ENCODE measurements around the gene CD300A. TPM values are rescaled to one million over a fixed set of nuclear protein-coding genes. Genes with fewer than 3 reads are reported as not detected.

CD300A gene
- total RNA-seq, 2 donors from 2014 or later: not detected

DNA sequence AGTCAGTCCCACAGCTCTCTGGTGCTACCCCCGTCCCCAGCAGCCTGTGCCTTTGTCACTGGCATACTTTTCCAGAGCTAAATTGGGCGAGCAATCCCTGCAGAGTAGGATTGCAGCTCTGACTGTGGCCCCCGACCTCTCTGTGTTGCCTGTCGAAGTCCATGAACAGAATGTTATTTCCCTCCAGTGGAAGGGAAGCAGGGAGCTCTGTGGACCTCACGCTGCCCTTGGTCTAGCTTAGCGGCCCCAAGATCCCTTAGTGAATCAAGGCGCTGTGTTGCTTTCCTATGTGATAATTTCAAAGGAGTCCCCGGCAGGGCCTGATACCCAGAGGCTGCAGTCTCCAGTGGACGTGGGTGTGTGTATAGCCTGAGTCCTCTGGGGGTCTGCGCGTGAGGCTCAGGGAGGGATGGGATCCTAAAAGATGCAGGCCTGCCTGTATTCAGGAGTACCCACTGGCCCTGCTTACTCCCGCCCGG is 15.5 kb upstream of the CD300A start:
- WGBS, 2 experiments (ENCODE audit: insufficient coverage in 1 of 2, insufficient read length in 1 of 2): 93 to 96% methylated on average over 8 to 13 of the region's 13 CpGs
- Mint-ChIP-seq H3K4me1 (peaks cover 13% of the 10 kb centered on the region), H3K4me3 (no peak overlapping the region), H3K9me3 (no peaks in the 10 kb centered on the region), H3K27ac (no peak overlapping the region), H3K36me3 (ENCODE audit: low read depth) (peaks cover 7% of the 10 kb centered on the region), H3K27me3 (ENCODE audit: insufficient read depth) (peaks cover 28% of the 10 kb centered on the region)
- no peak for DNase-seq
- Histone ChIP-seq H3K4me3 (ENCODE audit: low read length) (no peak overlapping the region), H3K4me1 (ENCODE audit: control insufficient read depth, insufficient read depth, low read length) (peaks cover 8% of the 10 kb centered on the region), H3K27ac (ENCODE audit: low read depth, low read length) (no peak overlapping the region), H3K9ac (ENCODE audit: extremely low read depth, low read length, poor library complexity, severe bottlenecking) (no peak overlapping the region), H3K36me3 (ENCODE audit: control insufficient read depth, insufficient read depth, low read length) (peaks cover 6% of the 10 kb centered on the region), H3K27me3 (ENCODE audit: control insufficient read depth, insufficient read depth, low read length, poor library complexity, severe bottlenecking) (peaks cover 23% of the 10 kb centered on the region), H3K9me3 (ENCODE audit: control insufficient read depth, low read length) (no peaks in the 10 kb centered on the region)
- TF ChIP-seq, protein P1, sequence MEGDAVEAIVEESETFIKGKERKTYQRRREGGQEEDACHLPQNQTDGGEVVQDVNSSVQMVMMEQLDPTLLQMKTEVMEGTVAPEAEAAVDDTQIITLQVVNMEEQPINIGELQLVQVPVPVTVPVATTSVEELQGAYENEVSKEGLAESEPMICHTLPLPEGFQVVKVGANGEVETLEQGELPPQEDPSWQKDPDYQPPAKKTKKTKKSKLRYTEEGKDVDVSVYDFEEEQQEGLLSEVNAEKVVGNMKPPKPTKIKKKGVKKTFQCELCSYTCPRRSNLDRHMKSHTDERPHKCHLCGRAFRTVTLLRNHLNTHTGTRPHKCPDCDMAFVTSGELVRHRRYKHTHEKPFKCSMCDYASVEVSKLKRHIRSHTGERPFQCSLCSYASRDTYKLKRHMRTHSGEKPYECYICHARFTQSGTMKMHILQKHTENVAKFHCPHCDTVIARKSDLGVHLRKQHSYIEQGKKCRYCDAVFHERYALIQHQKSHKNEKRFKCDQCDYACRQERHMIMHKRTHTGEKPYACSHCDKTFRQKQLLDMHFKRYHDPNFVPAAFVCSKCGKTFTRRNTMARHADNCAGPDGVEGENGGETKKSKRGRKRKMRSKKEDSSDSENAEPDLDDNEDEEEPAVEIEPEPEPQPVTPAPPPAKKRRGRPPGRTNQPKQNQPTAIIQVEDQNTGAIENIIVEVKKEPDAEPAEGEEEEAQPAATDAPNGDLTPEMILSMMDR (conservative IDR thresholded peaks at IDR 0.05): no peak

GRCh38 chr17:74451557-74451956 is 14.9 kb upstream of the CD300A start:
- peaks cover 23% of the 10 kb centered on the region for H3K27me3 ChIP-seq (ENCODE audit: control insufficient read depth, insufficient read depth, low read length, poor library complexity, severe bottlenecking)
- H3K4me1 ChIP-seq (ENCODE audit: control insufficient read depth, insufficient read depth, low read length): peaks cover 8% of the 10 kb centered on the region
- WGBS, 2 experiments (ENCODE audit: insufficient coverage in 1 of 2, insufficient read length in 1 of 2): 91 to 100% methylated on average over 3 to 5 of the region's 6 CpGs
- TF ChIP-seq, protein P1 (conservative IDR thresholded peaks at IDR 0.05): no peak
- Mint-ChIP-seq H3K36me3 (ENCODE audit: low read depth) (peaks cover 7% of the 10 kb centered on the region), H3K9me3 (no peaks in the 10 kb centered on the region), H3K4me1 (peaks cover 13% of the 10 kb centered on the region), H3K27me3 (ENCODE audit: insufficient read depth) (peaks cover 28% of the 10 kb centered on the region), H3K4me3 (no peak overlapping the region), H3K27ac (no peak overlapping the region)
- H3K9ac ChIP-seq (ENCODE audit: extremely low read depth, low read length, poor library complexity, severe bottlenecking): no peak overlapping the region
- H3K4me3 ChIP-seq (ENCODE audit: low read length): no peak overlapping the region
- peaks cover 6% of the 10 kb centered on the region for H3K36me3 ChIP-seq (ENCODE audit: control insufficient read depth, insufficient read depth, low read length)
- no peak overlapping the region for H3K27ac ChIP-seq (ENCODE audit: low read depth, low read length)
- DNase-seq: no peak
- no peaks in the 10 kb centered on the region for H3K9me3 ChIP-seq (ENCODE audit: control insufficient read depth, low read length)

- DNase-seq: peak; percentile 75
- Histone ChIP-seq H3K27ac (ENCODE audit: low read depth, low read length) (peak overlapping the region; percentile 48), H3K4me3 (ENCODE audit: low read length) (no peak overlapping the region), H3K36me3 (ENCODE audit: control insufficient read depth, insufficient read depth, low read length) (peaks cover 6% of the 10 kb centered on the region), H3K9ac (ENCODE audit: extremely low read depth, low read length, poor library complexity, severe bottlenecking) (no peak overlapping the region), H3K9me3 (ENCODE audit: control insufficient read depth, low read length) (no peaks in the 10 kb centered on the region), H3K4me1 (ENCODE audit: control insufficient read depth, insufficient read depth, low read length) (peaks cover 8% of the 10 kb centered on the region), H3K27me3 (ENCODE audit: control insufficient read depth, insufficient read depth, low read length, poor library complexity, severe bottlenecking) (peaks cover 23% of the 10 kb centered on the region)
- H3K9me3 Mint-ChIP-seq: no peaks in the 10 kb centered on the region
- H3K27ac Mint-ChIP-seq: no peak overlapping the region
- peaks cover 7% of the 10 kb centered on the region for H3K36me3 Mint-ChIP-seq (ENCODE audit: low read depth)
- H3K27me3 Mint-ChIP-seq (ENCODE audit: insufficient read depth): peaks cover 28% of the 10 kb centered on the region
- peak overlapping the region; percentile 47 for H3K4me3 Mint-ChIP-seq
- peaks cover 13% of the 10 kb centered on the region for H3K4me1 Mint-ChIP-seq
- 45 to 56% methylated on average over 12 to 16 of the region's 16 CpGs for WGBS, 2 experiments (ENCODE audit: insufficient coverage in 1 of 2, insufficient read length in 1 of 2)
- TF ChIP-seq, protein P1 (conservative IDR thresholded peaks at IDR 0.05): no peak
Measured at GRCh38 chr17:74452033-74452840, 14.2 kb upstream of the CD300A start.

Data from endodermal cell (in vitro differentiated cells).